NCI-H1105 treated with DMSO at 0.1 percent for 48 hours (cell line): Measurements from ENCODE around the gene KRTAP5-11.
"Not testable (repeated sequence)": the region's sequence is repeated elsewhere in the genome, so short reads cannot be mapped to it uniquely, and the experiment has no call there.

Source experiments
- DNase-seq: peaks from one replicate; lab custom pipeline; 2025; lab: John Stamatoyannopoulos, UW

Gene KRTAP5-11

DNA sequence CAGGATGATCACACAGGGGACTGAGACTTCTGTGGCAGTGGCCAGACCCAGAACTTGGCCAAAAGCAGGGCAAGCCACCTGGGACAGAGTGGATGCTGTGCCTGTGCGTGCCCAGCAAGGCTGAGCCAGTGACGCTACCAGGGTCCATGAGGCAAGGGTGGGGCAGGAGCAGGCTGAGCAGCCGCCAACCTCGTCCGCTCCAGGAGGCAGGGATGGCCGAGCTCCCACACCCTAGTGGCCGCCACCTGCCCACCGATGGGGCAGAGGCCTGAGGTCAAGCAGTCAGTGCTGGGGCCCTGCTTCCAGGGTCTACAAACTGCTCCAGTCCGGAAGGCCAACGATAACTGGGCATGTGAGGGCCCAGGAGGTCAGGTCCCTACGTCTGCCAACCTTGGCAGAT lies 27.2 kb downstream of the KRTAP5-11 start:
- DNase-seq, result no peak

DNA sequence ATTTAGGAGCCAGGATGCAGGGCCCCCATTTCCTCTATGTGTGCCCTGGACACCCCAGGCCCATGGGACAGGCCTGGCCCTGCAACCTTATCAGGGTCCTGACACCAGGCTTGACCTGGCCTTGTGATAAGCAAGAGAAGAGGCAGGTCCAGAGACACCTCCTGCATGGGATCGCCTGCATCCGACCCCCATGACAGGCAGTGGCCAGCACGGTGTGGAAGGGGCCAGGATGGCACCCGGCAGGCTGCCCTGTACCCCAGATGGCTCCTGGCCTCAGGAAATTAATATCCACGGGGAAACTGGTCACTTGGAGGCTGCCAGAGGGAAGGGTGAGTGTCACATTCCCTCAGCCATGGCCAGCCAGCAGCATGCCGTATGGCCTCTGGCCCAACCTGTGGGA lies 27.7 kb downstream of the KRTAP5-11 start:
- no peak for DNase-seq

DNA sequence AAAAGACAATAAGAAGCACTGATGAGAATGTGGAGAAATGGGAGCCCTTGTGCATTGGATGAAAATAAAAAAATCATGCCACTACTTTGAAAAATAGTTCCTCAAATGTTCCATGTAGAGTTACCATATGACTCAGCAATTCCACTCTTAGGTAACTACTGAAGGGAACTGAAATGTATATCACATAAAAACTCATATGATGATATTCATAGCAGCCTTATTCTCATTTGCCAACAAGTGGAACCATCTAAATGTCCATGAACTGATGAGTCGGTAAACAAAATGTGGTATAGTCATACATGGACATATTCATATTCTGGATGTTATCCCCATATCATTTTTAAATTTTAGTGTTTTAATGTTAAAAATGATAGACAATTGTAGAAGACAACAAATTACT lies 31.0 kb downstream of the KRTAP5-11 start:
- no peak for DNase-seq

DNA sequence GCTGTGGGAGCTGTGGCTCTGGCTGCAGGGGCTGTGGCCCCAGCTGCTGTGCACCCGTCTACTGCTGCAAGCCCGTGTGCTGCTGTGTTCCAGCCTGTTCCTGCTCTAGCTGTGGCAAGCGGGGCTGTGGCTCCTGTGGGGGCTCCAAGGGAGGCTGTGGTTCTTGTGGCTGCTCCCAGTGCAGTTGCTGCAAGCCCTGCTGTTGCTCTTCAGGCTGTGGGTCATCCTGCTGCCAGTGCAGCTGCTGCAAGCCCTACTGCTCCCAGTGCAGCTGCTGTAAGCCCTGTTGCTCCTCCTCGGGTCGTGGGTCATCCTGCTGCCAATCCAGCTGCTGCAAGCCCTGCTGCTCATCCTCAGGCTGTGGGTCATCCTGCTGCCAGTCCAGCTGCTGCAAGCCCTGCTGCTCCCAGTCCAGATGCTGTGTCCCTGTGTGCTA lies 33.9 kb downstream of the KRTAP5-11 start:
- DNase-seq, result no peak

DNA sequence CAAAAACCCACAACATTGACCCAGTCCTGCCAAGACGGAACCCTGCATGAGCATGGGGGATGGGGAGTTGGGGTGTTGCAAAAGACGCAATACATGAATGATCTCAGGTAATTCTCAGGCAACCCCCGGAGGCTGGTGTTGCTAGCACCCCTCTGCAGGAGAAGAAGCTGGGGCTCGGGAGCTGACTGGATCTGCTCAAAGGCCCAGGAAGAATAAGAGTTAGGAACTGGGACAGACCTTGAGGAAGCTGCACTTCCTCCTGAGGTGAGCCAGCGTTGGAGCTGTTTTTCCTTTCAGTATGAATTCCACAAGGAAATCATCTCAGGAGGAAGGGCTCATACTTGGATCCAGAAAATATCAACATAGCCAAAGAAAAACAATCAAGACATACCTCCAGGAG lies 34.6 kb downstream of the KRTAP5-11 start, which contains the start of gene KRTAP5-9:
TSS of gene KRTAP5-9 (plus strand) at position 301 of the 400 bp plus-strand sequence. CDS start 238 bp downstream, outside the sequence.
- DNase-seq, result no peak

DNA sequence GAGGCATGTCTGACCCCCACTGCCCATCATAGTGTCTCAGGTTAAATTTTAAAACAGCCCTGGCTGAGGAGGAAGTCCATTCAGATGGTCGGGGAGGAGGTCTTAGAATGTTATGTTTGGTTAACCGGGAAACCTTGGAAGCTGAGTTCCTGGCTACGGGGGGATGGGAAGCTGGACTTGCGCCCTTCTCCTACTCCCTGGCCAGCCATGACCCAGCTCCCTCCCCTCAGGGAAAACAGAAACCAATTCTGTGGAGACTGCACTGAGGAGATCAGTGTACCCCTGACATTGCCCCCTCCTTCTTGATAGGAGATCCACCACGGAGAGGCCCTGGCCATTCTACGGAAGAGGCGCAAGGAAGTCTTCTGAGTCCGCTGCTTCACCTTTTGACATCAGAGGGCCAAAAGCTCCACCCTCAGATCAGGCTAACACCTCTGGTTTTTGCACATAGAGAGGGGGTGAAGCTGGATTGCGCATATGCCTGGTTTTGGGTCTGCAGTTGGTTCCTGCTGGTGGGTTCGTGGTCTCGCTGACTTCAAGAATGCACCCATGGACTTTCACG lies 37.2 kb downstream of the KRTAP5-11 start:
- DNase-seq, result no peak

DNA sequence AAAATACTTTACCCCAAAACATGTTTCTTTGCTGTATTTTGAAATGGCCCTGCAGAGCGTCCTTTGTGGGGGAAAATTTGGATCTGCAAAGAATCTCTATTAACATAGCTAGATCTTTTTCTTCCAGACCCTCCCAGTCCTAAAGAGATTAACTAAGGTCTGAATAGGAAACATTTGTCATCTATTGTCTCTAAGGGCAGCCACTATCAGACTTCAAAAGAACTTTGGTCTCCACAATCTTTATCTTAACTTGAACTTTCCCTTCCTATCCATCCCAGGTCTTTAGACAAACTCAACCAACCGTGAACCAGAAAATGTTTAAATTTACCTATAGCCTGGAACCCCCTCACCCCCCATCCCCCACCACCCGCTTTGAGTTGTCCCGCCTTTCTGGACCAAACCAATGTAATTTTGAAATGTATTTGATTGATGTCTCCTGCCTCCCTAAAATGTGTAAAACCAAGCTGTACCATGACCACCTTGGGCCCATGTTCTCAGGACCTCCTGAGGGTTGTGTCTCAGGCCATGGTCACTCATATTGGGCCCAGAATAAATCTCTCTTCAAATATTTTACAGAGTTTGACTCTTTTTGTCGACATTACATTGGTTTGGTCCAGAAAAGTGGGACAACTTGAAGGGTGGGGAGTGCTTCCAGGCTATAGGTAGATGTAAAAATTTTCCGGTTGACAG lies 38.0 kb downstream of the KRTAP5-11 start:
- no peak for DNase-seq

DNA sequence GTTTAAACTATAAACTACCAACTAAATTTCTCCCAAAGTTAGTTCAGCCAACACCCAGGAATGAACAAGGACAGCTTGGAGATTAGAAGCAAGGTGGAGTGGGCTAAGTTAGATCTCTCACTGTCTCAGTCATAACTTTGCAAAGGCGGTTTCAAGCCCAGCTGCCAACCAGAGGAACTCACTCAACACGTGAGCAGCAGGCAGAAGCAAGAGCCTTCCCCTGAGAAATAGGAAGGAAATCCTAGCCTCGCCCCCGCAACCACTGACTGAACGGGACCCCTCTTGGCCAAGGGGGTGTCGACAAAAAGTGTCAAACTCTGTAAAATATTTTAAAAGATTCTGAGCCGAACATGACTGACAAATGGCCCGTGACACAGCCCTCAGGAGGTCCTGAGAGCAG lies 38.8 kb downstream of the KRTAP5-11 start:
- no peak for DNase-seq

DNA sequence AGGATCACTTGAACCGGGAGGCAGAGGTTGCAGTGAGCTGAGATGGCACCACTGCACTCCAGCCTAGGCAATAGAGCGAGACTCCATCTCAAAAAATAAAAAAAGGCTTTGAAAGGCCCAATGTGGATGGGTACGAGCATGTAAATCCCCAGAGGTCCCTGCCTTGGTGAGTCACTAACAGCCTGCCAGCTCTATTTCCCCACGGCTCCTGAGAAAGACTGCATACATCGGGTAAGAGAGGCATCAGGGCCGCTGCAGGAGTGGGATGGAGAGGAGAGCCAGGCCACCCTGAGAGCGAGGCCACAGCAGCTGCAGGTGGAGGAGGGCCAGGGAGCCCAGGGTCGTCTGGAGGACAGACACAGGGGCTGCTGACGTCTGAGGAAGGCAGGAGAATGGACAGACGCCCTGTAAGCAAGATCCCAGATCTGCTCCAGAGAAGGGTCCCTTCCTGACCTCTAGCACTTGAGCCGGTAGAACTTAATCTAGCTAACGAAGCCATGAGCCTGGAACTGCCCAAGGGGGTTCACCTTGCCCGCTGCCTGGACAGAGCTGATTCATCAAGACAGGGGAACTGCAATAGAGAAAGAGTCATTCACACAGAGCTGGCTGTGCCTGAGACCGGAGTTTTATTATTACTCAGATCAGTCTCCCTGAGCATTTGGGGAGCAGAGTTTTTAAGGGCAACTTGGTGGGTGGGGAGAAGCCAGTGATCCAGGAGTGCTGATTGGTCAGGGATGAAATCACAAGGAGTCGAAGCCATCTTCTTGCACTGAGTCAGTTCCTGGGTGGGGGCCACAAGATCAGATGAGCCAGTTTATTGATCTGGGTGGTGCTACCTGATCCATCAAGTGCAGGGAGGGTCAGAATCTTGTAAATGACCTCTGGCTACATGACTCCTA lies 39.5 kb downstream of the KRTAP5-11 start:
- no peak for DNase-seq

DNA sequence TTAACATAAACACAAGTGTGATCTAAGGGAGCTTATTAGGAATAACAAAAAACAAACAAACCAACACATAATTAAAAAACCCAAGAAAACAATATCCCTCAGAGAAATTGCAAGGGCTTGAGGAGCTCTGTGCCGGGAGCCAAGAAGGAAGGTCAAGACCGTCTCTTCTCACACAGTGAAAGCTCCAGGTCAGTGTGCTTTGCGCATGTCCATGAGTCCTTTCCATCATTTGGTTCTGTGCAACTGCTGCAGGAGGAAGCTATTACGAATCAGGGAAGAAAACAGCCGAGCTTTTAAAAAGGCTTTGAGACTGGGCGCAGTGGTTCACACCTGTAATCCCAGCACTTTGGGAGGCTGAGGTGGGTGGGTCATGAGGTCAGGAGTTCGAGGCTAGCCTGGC lies 40.3 kb downstream of the KRTAP5-11 start:
- DNase-seq, result no peak

DNA sequence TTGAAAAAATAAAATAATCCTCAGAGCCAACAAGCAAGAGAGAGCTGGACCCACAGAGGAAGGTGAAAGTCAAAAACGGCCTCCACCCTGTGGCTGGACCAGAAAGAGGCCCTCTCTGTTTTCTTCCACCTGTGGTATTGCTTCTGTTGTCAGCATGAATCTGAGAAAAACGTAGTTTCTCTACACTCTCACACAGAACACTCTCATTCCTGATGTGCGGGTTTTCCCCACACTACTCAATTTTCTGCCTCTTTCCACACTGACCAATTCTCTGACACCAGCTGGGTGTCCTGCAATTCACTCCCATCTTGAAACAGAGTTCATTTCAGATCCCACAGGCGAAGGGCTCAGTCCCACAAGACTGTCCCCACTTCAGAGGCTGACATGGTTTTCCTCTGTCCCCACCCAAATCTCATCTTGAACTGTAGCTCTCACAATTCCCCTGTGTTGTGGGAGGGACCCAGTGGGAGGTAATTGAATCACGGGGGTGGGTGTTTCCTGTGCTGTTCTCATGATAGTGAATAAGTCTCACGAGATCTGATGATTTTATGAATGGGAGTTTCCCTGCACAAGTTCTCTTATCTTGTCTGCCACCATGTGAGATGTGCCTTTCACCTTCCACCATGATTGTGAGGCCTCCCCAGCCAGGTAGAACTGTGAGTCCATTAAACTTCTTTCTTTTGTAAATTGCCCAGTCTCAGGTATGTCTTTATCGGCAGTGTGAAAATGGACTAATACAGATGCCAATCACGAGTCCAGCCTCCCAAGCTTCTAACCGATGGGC lies 42.0 kb downstream of the KRTAP5-11 start:
- DNase-seq, result not testable (repeated sequence)

DNA sequence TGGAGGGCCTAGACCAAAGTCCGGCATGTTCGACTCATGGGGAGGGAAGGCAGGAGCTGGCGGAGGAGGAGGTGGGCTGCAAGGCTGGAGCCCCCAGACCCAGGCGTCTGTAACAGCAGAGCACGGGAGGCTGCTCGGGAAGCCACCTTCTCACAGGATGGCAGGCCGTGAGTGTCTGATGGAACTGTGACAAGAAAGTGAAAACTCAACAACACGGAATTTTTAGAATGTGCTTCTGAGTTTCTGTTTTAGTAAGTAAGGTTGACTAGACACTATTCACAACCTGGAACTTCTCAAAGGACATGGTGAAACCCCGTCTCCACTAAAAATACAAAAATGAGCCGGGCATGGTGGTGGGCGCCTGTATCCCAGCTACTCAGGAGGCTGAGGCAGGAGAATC lies 42.7 kb downstream of the KRTAP5-11 start:
- DNase-seq, result not testable (repeated sequence)

DNA sequence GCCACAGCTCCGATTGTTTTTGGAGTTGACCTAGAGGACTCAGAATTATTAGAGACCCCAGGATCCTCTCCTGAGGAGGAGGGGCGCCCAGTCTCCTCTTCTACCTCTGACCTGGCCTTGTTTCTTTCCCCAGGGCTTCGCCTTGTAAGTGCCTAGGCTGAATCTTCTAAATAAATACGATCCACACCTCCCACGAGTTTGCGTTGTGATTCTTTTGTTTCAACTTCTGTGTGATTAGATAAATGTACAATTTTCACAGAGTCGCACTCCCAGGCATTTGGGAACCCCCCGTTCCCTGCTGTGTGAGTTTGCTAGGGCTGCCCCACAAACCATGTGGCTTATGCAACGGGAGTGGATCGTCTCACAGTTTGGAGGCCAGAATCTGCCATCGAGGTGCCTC lies 43.7 kb downstream of the KRTAP5-11 start:
- DNase-seq, result no peak

DNA sequence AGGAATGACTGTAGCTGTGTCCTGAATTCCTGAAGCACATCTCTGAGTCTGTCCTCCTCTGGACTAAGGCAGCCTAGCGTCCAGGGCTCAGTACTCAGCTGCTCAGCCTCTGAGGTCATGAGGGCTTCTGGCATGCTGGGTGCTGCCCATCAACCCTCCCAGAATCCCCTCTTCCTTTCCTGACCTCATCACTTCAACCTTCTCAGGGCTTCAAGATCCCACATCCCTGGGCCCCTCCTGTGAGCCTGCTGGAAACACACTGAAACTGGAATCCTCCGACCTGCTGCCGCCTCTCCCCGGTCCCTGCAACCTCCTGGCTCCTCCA lies 44.0 kb downstream of the KRTAP5-11 start:
- DNase-seq, result no peak

DNA sequence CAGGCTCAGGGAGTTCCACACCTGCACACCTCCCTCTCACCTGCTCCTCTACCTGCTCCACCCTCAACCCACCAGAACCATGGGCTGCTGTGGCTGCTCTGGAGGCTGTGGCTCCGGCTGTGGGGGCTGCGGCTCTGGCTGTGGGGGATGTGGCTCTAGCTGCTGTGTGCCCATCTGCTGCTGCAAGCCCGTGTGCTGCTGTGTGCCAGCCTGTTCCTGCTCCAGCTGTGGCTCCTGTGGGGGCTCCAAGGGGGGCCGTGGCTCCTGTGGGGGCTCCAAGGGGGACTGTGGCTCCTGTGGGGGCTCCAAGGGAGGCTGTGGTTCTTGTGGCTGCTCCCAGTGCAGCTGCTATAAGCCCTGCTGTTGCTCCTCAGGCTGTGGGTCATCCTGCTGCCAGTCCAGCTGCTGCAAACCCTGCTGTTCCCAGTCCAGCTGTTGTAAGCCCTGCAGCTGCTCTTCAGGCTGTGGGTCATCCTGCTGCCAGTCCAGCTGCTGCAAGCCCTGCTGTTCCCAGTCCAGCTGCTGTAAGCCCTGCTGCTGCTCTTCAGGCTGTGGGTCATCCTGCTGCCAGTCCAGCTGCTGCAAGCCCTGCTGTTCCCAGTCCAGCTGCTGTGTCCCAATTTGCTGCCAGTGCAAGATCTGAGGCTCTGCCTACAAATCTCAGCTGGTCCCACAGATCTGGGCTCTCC lies 44.6 kb downstream of the KRTAP5-11 start, which contains the start of gene KRTAP5-8:
TSS of gene KRTAP5-8 (plus strand) at position 49 of the 689 bp plus-strand sequence. CDS start at position 80, 31 bp downstream.
- not testable (repeated sequence) for DNase-seq

DNA sequence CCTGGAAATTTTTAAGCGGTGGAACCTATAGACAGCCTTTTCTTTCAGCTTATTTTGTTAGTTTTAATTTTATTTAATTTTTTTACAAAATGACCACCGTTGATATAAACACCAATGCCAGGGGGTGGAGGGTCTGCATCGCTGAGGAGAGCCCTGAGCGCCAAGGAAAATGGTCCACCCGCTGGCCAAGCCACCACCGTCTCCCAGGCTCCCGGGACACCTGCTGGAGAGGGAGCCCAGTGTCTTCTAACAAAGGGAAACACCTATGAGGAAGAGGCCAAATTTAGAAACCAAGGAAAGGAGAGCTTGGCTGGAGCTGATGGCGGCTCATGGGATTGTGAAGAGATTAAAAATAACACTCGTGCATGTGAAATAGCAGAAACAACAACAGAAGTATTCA lies 45.1 kb downstream of the KRTAP5-11 start:
- DNase-seq, result no peak

DNA sequence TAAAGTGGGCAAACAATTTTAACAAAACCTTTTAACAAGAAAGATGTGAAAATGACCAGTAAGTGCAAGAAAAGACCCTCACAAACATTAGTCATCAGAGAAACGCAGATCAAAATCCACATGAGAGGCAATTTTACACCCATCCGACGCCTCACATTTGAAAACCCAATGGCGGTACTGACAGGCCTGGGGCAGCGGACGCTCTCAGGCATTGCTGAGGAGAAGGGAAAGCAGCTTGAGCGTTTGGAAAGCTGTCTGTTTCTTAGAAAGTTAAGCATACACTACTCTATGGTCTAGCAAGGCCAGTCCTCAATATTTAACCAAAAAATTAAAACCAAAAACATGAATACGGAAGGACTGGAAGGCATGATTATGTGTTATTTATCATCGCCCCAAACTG lies 46.9 kb downstream of the KRTAP5-11 start:
- DNase-seq, result no peak

DNA sequence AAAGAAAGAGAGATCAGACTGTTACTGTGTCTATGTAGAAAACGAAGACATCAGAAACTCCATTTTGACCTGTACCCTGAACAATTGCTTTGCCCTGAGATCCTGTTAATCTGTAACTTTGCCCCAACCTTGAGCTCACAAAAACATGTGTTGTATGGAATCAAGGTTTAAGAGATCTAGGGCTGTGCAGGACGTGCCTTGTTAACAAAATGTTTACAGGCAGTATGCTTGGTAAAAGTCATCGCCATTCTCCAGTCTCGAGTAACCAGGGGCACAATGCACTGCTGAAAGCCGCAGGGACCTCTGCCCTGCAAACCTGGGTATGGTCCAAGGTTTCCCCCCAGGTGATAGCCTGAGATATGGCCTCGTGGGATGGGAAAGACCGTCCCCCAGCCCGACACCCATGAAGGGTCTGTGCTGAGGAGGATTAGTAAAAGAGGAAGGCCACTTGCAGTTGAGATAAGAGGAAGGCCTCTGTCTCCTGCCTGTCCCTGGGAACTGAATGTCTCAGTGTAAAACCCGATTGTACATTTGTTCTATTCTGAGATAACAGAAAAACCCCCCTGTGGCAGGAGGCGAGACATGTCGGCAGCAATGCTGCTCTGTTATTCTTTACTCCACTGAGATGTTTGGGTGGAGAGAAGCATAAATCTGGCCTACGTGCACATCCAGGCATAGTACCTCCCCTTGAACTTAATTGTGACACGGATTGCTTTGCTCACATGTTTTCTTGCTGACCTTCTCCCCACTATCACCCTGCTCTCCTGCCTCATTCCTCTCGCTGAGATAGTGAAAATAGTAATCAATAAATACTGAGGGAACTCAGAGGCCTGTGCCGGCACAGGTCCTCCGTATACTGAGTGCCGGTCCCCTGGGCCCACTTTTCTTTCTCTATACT lies 47.7 kb downstream of the KRTAP5-11 start:
- not testable (repeated sequence) for DNase-seq

DNA sequence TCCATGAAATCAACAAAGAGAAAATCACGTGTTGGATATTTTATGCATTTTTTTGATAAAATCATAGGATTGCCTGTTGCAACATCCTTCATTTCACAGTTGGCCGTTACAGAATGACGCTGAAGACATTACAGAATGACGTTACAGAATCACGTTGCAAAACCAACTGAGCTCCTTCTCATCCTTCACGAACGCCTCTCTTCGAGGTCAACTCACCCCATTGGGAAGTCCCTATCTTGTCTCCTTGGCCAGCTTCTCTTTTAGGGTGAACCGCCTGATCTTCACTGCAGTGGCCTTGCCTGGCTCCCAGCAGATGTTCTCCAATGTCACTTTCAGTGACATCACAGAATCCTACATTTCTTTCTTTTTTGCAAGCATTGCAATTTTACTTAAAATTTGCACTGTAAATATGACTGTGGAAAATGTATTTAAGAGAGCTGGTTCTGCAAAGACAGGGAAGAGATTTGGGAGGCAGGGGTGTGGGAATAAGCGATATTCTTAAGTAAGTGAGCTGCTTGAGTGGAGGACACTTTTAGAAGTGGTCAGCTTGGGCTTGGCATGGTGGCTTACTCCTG lies 50.6 kb downstream of the KRTAP5-11 start:
- DNase-seq, result no peak
